Measurements from ENCODE around the gene UCP3. TPM values are rescaled to one million over a fixed set of nuclear protein-coding genes. Genes with fewer than 3 reads are reported as not detected.

Gene UCP3
- total and polyA plus RNA-seq, 10 of the 15 experiments (the other 5 are each of a cell fraction or from before 2014, with no cell fraction given): 0.02 to 1.9 (median 0.94) TPM

DNA sequence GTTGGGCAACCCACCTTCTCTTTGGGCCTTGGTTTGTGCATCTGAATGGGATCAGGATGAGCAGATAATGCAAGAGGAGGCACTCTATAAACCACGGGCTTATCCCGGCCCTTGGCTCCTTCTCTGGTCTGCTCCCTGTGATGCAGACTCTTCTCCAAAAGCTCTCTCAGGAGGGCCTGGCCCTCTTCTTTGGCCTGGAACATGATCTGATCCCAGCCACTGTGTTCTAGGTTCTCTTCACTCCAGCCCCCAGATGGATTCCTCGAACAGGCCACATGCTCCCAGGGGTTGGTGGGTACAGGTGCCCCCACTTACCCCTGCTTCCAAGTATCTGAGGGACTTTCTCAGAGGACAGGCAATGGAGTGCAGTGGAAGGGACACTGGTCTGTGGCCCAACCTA lies 8.7 kb upstream of the UCP3 start:
- RAD21 ChIA-PET (ENCODE audit: unreplicated experiment): interaction anchor here (0.8 kb wide), 1 partner anchor 35 kb away, joined by 3 read pairs; no protein-coding TSS in a partner anchor
- no peak for DNase-seq (ENCODE audit: low read depth, low spot score)
- Histone ChIP-seq H3K9me3 (replicated peaks; ENCODE audit: control insufficient read depth, insufficient read depth, low read length) (no peaks in the 10 kb centered on the region), H3K36me3 (ENCODE audit: control insufficient read depth in 2 of 2, insufficient read depth in 2 of 2, low read length in 1 of 2) (no peaks in the 10 kb centered on the region; a peak in 4 of 4 replicates), H2AFZ (ENCODE audit: control insufficient read depth, low read depth, low read length) (no peak overlapping the region), H3K4me3 (no peak overlapping the region), H3K4me2 (ENCODE audit: control insufficient read depth, insufficient read depth) (no peak overlapping the region), H3K4me1 (ENCODE audit: control insufficient read depth, insufficient read depth, low read length) (peaks cover 21% of the 10 kb centered on the region), H3K27me3 (replicated peaks in 1 of 2; ENCODE audit: control insufficient read depth in 2 of 2, insufficient read depth in 2 of 2, low read length in 1 of 2) (no peaks in the 10 kb centered on the region), H4K20me1 (ENCODE audit: control insufficient read depth, insufficient read depth) (no peaks in the 10 kb centered on the region), H3K79me2 (ENCODE audit: control insufficient read depth, insufficient read depth, low read length) (no peaks in the 10 kb centered on the region), H3K27ac (ENCODE audit: control insufficient read depth, insufficient read depth) (no peak overlapping the region), H3K9ac (ENCODE audit: control insufficient read depth, insufficient read depth, low read length) (no peak overlapping the region)
- SMC1A ChIA-PET (ENCODE audit: uncharacterized antibody, unreplicated experiment): no interaction called here
- CTCF ChIA-PET: no interaction called here
- BruUV-seq (replicated peaks): no TSS peak
- FAIRE-seq: no peak
- POLR2A ChIA-PET: interaction anchor here (1.2 kb wide), 1 partner anchor 9 kb away, joined by 3 read pairs; the partner anchor contains the start of gene UCP3
- in situ Hi-C loops (cut with MboI) (no loop called here), intact Hi-C loops (cut with micrococcal nuclease; ENCODE audit: unreplicated experiment) (no loop called here)
- WGBS (ENCODE audit: insufficient coverage, insufficient replicate concordance, low lambda C conversion rate, missing lambda C conversion rate): 83% methylated on average over 3 of the region's 3 CpGs
- ATAC-seq: no peak
- TF ChIP-seq JUNB (IDR thresholded peaks at IDR 0.05) (no peak), SIX5 (IDR thresholded peaks at IDR 0.05; ENCODE audit: low read depth, low read length, severe bottlenecking) (no peak), PML (IDR thresholded peaks at IDR 0.05; ENCODE audit: low read length) (no peak), GABPA (IDR thresholded peaks at IDR 0.05; ENCODE audit: low read depth) (no peak), TBL1XR1 (IDR thresholded peaks at IDR 0.05; ENCODE audit: low read depth, low read length) (no peak)
- TF ChIP-seq, protein P1, sequence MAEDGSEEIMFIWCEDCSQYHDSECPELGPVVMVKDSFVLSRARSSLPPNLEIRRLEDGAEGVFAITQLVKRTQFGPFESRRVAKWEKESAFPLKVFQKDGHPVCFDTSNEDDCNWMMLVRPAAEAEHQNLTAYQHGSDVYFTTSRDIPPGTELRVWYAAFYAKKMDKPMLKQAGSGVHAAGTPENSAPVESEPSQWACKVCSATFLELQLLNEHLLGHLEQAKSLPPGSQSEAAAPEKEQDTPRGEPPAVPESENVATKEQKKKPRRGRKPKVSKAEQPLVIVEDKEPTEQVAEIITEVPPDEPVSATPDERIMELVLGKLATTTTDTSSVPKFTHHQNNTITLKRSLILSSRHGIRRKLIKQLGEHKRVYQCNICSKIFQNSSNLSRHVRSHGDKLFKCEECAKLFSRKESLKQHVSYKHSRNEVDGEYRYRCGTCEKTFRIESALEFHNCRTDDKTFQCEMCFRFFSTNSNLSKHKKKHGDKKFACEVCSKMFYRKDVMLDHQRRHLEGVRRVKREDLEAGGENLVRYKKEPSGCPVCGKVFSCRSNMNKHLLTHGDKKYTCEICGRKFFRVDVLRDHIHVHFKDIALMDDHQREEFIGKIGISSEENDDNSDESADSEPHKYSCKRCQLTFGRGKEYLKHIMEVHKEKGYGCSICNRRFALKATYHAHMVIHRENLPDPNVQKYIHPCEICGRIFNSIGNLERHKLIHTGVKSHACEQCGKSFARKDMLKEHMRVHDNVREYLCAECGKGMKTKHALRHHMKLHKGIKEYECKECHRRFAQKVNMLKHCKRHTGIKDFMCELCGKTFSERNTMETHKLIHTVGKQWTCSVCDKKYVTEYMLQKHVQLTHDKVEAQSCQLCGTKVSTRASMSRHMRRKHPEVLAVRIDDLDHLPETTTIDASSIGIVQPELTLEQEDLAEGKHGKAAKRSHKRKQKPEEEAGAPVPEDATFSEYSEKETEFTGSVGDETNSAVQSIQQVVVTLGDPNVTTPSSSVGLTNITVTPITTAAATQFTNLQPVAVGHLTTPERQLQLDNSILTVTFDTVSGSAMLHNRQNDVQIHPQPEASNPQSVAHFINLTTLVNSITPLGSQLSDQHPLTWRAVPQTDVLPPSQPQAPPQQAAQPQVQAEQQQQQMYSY (CRISPR knock-in tag; IDR thresholded peaks at IDR 0.05): no peak
- TF ChIP-seq, protein P2, sequence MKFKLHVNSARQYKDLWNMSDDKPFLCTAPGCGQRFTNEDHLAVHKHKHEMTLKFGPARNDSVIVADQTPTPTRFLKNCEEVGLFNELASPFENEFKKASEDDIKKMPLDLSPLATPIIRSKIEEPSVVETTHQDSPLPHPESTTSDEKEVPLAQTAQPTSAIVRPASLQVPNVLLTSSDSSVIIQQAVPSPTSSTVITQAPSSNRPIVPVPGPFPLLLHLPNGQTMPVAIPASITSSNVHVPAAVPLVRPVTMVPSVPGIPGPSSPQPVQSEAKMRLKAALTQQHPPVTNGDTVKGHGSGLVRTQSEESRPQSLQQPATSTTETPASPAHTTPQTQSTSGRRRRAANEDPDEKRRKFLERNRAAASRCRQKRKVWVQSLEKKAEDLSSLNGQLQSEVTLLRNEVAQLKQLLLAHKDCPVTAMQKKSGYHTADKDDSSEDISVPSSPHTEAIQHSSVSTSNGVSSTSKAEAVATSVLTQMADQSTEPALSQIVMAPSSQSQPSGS (IDR thresholded peaks at IDR 0.05; ENCODE audit: low read length): no peak
- TF ChIP-seq, protein P3, sequence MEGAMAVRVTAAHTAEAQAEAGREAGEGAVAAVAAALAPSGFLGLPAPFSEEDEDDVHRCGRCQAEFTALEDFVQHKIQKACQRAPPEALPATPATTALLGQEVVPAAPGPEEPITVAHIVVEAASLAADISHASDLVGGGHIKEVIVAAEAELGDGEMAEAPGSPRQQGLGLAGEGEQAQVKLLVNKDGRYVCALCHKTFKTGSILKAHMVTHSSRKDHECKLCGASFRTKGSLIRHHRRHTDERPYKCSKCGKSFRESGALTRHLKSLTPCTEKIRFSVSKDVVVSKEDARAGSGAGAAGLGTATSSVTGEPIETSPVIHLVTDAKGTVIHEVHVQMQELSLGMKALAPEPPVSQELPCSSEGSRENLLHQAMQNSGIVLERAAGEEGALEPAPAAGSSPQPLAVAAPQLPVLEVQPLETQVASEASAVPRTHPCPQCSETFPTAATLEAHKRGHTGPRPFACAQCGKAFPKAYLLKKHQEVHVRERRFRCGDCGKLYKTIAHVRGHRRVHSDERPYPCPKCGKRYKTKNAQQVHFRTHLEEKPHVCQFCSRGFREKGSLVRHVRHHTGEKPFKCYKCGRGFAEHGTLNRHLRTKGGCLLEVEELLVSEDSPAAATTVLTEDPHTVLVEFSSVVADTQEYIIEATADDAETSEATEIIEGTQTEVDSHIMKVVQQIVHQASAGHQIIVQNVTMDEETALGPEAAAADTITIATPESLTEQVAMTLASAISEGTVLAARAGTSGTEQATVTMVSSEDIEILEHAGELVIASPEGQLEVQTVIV (IDR thresholded peaks at IDR 0.05; ENCODE audit: borderline replicate concordance, partially characterized antibody): no peak
- TF ChIP-seq, protein P4, sequence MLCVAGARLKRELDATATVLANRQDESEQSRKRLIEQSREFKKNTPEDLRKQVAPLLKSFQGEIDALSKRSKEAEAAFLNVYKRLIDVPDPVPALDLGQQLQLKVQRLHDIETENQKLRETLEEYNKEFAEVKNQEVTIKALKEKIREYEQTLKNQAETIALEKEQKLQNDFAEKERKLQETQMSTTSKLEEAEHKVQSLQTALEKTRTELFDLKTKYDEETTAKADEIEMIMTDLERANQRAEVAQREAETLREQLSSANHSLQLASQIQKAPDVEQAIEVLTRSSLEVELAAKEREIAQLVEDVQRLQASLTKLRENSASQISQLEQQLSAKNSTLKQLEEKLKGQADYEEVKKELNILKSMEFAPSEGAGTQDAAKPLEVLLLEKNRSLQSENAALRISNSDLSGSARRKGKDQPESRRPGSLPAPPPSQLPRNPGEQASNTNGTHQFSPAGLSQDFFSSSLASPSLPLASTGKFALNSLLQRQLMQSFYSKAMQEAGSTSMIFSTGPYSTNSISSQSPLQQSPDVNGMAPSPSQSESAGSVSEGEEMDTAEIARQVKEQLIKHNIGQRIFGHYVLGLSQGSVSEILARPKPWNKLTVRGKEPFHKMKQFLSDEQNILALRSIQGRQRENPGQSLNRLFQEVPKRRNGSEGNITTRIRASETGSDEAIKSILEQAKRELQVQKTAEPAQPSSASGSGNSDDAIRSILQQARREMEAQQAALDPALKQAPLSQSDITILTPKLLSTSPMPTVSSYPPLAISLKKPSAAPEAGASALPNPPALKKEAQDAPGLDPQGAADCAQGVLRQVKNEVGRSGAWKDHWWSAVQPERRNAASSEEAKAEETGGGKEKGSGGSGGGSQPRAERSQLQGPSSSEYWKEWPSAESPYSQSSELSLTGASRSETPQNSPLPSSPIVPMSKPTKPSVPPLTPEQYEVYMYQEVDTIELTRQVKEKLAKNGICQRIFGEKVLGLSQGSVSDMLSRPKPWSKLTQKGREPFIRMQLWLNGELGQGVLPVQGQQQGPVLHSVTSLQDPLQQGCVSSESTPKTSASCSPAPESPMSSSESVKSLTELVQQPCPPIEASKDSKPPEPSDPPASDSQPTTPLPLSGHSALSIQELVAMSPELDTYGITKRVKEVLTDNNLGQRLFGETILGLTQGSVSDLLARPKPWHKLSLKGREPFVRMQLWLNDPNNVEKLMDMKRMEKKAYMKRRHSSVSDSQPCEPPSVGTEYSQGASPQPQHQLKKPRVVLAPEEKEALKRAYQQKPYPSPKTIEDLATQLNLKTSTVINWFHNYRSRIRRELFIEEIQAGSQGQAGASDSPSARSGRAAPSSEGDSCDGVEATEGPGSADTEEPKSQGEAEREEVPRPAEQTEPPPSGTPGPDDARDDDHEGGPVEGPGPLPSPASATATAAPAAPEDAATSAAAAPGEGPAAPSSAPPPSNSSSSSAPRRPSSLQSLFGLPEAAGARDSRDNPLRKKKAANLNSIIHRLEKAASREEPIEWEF (IDR thresholded peaks at IDR 0.05; ENCODE audit: insufficient replicate concordance, low read depth, low read length): no peak
- TF ChIP-seq, protein P5, sequence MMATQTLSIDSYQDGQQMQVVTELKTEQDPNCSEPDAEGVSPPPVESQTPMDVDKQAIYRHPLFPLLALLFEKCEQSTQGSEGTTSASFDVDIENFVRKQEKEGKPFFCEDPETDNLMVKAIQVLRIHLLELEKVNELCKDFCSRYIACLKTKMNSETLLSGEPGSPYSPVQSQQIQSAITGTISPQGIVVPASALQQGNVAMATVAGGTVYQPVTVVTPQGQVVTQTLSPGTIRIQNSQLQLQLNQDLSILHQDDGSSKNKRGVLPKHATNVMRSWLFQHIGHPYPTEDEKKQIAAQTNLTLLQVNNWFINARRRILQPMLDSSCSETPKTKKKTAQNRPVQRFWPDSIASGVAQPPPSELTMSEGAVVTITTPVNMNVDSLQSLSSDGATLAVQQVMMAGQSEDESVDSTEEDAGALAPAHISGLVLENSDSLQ (IDR thresholded peaks at IDR 0.05): no peak

Data from GM12878 (cell line).